Measurements from ENCODE around the gene GRIA4. TPM values are rescaled to one million over a fixed set of nuclear protein-coding genes. Genes with fewer than 3 reads are reported as not detected.
A peak's percentile ranks its signal among the peaks of the same experiment; 100 is the strongest.

GRIA4 gene
- polyA plus RNA-seq, 1 donor from 2014 or later, result 6.3 TPM

DNA sequence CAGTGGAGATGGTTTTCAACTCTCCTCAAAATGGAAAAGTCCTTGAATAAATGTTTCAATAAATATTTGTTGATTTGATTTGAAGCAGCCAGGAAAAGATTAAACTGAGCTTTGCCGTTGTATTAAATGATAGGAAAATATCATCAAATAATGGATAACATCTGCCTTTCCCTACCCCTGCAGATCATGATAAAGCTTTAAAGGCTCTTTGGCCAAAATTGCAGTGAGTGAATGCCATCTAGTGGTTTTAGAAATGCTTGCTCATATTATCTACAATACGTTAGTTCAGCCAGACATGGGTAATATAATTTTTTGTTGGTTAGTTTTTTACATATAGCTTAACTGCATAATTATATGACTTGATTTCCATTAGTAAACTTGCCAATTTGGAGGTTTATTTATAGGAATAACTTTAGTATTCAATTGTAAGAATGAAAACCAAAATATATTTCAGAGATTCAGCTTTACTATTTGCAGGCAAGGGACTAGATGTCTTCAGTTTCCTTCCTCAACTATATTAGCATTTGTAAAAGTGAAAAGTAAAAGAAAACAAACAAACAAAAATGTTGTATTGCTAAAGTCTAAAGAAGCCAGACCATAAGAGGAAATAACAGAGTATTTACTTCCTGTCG lies 253.0 kb downstream of the GRIA4 start:
- TF ChIP-seq RAD21 (conservative IDR thresholded peaks at IDR 0.05), result peak; percentile 96
- peak; percentile 93 for TF ChIP-seq SMC3 (conservative IDR thresholded peaks at IDR 0.05; ENCODE audit: poor library complexity)
- TF ChIP-seq, protein P1, sequence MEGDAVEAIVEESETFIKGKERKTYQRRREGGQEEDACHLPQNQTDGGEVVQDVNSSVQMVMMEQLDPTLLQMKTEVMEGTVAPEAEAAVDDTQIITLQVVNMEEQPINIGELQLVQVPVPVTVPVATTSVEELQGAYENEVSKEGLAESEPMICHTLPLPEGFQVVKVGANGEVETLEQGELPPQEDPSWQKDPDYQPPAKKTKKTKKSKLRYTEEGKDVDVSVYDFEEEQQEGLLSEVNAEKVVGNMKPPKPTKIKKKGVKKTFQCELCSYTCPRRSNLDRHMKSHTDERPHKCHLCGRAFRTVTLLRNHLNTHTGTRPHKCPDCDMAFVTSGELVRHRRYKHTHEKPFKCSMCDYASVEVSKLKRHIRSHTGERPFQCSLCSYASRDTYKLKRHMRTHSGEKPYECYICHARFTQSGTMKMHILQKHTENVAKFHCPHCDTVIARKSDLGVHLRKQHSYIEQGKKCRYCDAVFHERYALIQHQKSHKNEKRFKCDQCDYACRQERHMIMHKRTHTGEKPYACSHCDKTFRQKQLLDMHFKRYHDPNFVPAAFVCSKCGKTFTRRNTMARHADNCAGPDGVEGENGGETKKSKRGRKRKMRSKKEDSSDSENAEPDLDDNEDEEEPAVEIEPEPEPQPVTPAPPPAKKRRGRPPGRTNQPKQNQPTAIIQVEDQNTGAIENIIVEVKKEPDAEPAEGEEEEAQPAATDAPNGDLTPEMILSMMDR (IDR thresholded peaks at IDR 0.05; ENCODE audit: poor library complexity, severe bottlenecking), result peak; percentile 88
- TF ChIP-seq, protein P2, sequence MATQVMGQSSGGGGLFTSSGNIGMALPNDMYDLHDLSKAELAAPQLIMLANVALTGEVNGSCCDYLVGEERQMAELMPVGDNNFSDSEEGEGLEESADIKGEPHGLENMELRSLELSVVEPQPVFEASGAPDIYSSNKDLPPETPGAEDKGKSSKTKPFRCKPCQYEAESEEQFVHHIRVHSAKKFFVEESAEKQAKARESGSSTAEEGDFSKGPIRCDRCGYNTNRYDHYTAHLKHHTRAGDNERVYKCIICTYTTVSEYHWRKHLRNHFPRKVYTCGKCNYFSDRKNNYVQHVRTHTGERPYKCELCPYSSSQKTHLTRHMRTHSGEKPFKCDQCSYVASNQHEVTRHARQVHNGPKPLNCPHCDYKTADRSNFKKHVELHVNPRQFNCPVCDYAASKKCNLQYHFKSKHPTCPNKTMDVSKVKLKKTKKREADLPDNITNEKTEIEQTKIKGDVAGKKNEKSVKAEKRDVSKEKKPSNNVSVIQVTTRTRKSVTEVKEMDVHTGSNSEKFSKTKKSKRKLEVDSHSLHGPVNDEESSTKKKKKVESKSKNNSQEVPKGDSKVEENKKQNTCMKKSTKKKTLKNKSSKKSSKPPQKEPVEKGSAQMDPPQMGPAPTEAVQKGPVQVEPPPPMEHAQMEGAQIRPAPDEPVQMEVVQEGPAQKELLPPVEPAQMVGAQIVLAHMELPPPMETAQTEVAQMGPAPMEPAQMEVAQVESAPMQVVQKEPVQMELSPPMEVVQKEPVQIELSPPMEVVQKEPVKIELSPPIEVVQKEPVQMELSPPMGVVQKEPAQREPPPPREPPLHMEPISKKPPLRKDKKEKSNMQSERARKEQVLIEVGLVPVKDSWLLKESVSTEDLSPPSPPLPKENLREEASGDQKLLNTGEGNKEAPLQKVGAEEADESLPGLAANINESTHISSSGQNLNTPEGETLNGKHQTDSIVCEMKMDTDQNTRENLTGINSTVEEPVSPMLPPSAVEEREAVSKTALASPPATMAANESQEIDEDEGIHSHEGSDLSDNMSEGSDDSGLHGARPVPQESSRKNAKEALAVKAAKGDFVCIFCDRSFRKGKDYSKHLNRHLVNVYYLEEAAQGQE (IDR thresholded peaks at IDR 0.05; ENCODE audit: borderline replicate concordance), result no peak
- TF ChIP-seq TAF1 (IDR thresholded peaks at IDR 0.05; ENCODE audit: low read depth), result no peak
- H3K27me3 ChIP-seq (ENCODE audit: insufficient read depth, low read depth, low read length), result no peaks in the 10 kb centered on the region
- no peak overlapping the region for H3K4me3 ChIP-seq (ENCODE audit: low read length)
- H4K20me1 ChIP-seq (ENCODE audit: insufficient read depth), result no peaks in the 10 kb centered on the region
- H3K36me3 ChIP-seq (ENCODE audit: insufficient read depth, low read length), result no peaks in the 10 kb centered on the region
- H2AFZ ChIP-seq (ENCODE audit: low read depth, low read length), result no peak overlapping the region
- H3K4me2 ChIP-seq (ENCODE audit: low read length), result no peak overlapping the region
- H3F3A ChIP-seq (ENCODE audit: insufficient read depth, low read length, poor library complexity, severe bottlenecking), result no peaks in the 10 kb centered on the region
- no peak overlapping the region for H3K27ac ChIP-seq (ENCODE audit: low read length)
- no peaks in the 10 kb centered on the region for H3K79me2 ChIP-seq (replicated peaks; ENCODE audit: insufficient read depth, low read length)
- H3K9me3 ChIP-seq (ENCODE audit: low read length), result no peaks in the 10 kb centered on the region
- H3K9ac ChIP-seq (ENCODE audit: low read length), result no peak overlapping the region
- no peaks in the 10 kb centered on the region for H3K9me2 ChIP-seq (ENCODE audit: insufficient read depth, low read length)

DNA sequence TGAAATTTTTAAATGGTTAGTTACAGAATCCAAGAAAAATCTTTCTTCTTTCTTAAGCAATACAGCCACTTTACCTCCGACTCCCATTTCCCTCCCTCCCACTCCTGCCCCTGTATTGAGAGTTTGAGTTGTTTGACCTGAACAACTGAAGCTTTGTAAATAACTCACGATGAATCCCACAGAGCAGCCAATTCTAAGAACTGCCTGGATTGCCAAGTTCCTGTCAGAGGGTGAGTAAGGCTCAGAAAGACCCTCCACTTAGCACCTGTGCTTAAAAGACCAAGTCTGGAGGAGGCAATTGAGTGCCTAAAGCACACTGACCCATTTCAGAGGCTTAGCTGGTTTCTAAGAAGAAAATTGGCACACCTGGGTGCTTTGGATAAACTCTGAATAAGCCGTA lies 253.7 kb downstream of the GRIA4 start:
- H3K27ac ChIP-seq (ENCODE audit: low read length), result no peak overlapping the region
- H3K79me2 ChIP-seq (replicated peaks; ENCODE audit: insufficient read depth, low read length), result no peaks in the 10 kb centered on the region
- no peak overlapping the region for H3K9ac ChIP-seq (ENCODE audit: low read length)
- TF ChIP-seq EZH2 (IDR thresholded peaks at IDR 0.05; ENCODE audit: borderline replicate concordance, insufficient read depth, low read length, poor library complexity, severe bottlenecking), result no peak
- no peaks in the 10 kb centered on the region for H3F3A ChIP-seq (ENCODE audit: insufficient read depth, low read length, poor library complexity, severe bottlenecking)
- no peak overlapping the region for H2AFZ ChIP-seq (ENCODE audit: low read depth, low read length)
- no peaks in the 10 kb centered on the region for H3K9me3 ChIP-seq (ENCODE audit: low read length)
- H3K27me3 ChIP-seq (ENCODE audit: insufficient read depth, low read depth, low read length), result no peaks in the 10 kb centered on the region
- no peaks in the 10 kb centered on the region for H3K36me3 ChIP-seq (ENCODE audit: insufficient read depth, low read length)
- no peaks in the 10 kb centered on the region for H4K20me1 ChIP-seq (ENCODE audit: insufficient read depth)
- H3K4me2 ChIP-seq (ENCODE audit: low read length), result no peak overlapping the region
- H3K9me2 ChIP-seq (ENCODE audit: insufficient read depth, low read length), result no peaks in the 10 kb centered on the region
- H3K4me3 ChIP-seq (ENCODE audit: low read length), result no peak overlapping the region

DNA sequence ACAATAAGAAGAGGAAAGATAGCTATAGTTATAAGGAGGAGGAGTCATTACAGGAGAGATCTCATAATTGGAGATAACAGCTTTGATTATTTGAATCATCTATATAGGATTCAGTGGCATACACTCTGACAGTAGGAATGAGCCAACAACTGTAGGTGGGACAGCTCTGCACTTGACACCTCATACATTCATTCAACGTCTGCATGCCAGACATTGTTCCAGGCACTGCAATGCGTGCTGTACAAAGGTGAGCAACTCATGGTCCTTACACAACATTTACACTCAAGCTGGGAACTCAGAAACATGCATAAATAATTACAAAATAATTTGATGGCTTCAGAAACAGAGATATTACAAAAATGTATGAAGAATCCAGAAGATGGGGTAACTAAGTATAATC lies 257.9 kb downstream of the GRIA4 start:
- H3K9me2 ChIP-seq (ENCODE audit: insufficient read depth, low read length), result no peaks in the 10 kb centered on the region
- no peak for TF ChIP-seq RAD21 (conservative IDR thresholded peaks at IDR 0.05)

More for the DNA sequence above, 257.9 kb downstream of the GRIA4 start:
- Histone ChIP-seq H3F3A (ENCODE audit: insufficient read depth, low read length, poor library complexity, severe bottlenecking) (no peaks in the 10 kb centered on the region), H3K27ac (ENCODE audit: low read length) (no peak overlapping the region), H3K4me3 (ENCODE audit: low read length) (no peak overlapping the region), H2AFZ (ENCODE audit: low read depth, low read length) (no peak overlapping the region), H3K27me3 (ENCODE audit: insufficient read depth, low read depth, low read length) (no peaks in the 10 kb centered on the region), H3K4me2 (ENCODE audit: low read length) (no peak overlapping the region), H4K20me1 (ENCODE audit: insufficient read depth) (no peaks in the 10 kb centered on the region), H3K36me3 (ENCODE audit: insufficient read depth, low read length) (no peaks in the 10 kb centered on the region), H3K9me3 (ENCODE audit: low read length) (no peaks in the 10 kb centered on the region), H3K9ac (ENCODE audit: low read length) (no peak overlapping the region), H3K79me2 (replicated peaks; ENCODE audit: insufficient read depth, low read length) (no peaks in the 10 kb centered on the region)

Measured in neural cell (in vitro differentiated cells).